GM18909 (cell line): ENCODE measurements around the gene MOB3B.

Source experiments
- ATAC-seq: cut with Tn5 transposase; IDR thresholded peaks from one replicate; pipeline ENCODE4 v1.9.1; 2021; ENCODE audit warnings: mild to moderate bottlenecking; ENCODE audit not compliant: unreplicated experiment, poor library complexity

Gene MOB3B

DNA sequence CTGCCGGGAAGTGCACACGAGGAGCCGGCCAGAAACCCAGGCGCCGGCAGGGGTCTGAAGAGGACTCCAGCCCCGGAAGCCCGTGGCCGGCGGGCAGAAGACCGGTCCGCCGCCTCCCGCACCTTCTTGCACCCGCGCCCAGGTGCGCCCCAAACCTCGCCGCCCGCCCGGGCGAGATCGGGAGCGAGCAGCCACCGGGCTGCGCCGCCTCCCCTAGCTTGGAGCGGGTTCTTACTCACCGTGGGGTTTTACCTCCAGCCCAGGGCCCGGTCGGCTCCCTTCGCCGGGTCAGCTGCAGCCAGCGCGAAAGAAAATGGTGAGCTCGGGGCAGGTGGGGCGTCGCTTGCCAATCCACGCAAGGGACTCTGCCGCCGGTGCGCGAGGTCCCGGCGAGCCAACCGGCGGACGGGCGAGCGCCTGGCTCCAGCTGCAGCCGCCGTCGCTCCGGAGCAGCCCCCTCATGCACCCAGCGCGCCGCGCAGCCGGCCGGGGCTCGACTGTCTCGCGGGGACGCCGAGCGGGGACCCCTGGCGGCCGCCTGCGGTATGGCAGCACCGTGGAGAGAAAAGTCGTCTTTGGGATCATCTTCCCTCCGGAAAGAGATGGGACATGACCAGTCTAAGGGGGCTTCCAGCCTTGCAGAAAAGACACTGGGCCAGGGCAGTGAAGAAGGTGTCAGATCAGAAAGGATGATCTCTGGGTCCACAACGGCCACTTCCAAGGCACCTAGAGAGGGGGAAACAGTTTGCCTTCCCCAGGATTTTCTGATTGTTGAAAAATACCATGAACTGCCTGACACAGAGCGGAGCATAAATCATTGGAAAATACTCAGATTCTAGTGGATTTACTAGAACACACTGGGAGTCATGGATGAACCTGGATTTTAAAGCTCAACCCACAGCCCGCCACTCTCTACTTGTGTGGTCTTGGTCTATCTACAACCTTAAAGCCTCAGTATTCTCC, at the start of gene MOB3B:
MOB3B (minus strand) TSS at position 499 of the 963 bp plus-strand sequence. CDS start 74,264 bp downstream, outside the sequence.
- peak; percentile 79 for ATAC-seq

DNA sequence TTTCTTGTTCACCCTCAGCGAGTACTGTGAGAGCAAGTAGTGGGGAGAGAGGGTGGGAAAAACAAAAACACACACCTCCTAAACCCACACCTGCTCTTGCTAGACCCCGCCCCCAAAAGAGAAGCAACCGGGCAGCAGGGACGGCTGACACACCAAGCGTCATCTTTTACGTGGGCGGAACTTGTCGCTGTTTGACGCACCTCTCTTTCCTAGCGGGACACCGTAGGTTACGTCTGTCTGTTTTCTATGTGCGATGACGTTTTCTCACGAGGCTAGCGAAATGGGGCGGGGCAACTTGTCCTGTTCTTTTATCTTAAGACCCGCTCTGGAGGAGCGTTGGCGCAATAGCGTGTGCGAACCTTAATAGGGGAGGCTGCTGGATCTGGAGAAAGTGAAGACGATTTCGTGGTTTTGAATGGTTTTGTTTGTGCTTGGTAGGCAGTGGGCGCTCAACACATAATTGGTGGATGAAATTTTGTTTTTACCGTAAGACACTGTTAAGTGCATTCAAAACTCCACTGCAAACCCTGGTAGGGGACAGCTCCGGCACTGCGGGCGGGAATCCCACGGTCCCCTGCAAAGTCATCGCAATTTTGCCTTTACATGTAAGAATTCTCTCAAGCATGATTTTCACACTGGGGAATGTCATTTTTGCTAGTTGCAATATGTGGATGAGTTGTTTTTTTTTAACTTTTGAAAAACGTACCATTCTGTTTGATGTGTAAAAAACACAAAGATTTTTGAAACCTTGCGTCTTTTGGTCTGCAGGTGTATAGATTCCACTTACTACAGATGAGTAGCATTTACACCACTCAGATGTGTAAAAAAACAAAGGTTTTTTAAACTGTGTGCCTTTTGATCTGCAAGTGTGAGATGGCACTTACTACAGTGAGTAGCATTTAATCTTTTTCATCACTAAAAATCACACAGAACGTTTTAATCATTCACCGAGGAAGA, 44.3 kb upstream of the MOB3B start:
- peak; percentile 92 for ATAC-seq

DNA sequence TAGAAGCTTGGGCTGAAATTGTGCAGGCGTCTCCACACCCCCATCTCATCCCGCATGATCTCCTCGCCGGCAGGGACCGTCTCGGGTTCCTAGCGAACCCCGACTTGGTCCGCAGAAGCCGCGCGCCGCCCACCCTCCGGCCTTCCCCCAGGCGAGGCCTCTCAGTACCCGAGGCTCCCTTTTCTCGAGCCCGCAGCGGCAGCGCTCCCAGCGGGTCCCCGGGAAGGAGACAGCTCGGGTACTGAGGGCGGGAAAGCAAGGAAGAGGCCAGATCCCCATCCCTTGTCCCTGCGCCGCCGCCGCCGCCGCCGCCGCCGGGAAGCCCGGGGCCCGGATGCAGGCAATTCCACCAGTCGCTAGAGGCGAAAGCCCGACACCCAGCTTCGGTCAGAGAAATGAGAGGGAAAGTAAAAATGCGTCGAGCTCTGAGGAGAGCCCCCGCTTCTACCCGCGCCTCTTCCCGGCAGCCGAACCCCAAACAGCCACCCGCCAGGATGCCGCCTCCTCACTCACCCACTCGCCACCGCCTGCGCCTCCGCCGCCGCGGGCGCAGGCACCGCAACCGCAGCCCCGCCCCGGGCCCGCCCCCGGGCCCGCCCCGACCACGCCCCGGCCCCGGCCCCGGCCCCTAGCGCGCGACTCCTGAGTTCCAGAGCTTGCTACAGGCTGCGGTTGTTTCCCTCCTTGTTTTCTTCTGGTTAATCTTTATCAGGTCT, 43.5 kb upstream of the MOB3B start, which contains the start of gene C9orf72:
C9orf72 (minus strand) TSS at position 564 of the 716 bp plus-strand sequence. CDS start 6,361 bp downstream, outside the sequence.
- peak; percentile 74 for ATAC-seq

DNA sequence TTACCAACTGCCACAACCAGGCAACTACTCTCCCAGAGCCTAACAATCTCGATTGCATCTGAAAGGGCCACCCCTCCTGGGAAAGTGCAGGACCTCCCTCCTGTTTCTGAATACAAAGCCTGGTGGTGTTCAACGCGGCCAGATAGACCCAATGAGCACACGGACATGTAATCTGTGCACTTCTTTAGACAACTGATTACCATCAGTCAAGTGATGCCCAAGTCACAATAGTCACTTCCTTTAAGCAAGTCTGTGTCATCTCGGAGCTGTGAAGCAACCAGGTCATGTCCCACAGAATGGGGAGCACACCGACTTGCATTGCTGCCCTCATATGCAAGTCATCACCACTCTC, 42.9 kb upstream of the MOB3B start:
- peak; percentile 36 for ATAC-seq

DNA sequence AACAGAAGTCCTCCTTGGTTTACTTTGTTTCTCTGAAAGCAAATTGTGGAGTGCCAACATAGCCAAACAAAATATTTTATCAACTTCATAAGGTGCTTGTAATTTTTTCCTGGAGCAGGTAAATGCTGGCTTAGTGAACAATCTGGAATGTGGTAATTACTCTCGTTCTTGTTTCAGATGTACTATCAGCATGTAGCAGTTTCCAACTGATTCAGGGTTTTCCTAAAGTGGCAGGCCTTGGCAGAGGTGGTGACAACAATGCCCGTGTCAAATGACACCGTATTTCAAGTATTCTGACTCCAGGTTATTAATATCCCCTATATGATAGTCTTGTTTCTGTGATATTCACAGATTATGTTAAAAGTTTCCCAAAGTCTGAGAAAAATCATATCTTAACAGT, 42.4 kb upstream of the MOB3B start:
- no peak for ATAC-seq

DNA sequence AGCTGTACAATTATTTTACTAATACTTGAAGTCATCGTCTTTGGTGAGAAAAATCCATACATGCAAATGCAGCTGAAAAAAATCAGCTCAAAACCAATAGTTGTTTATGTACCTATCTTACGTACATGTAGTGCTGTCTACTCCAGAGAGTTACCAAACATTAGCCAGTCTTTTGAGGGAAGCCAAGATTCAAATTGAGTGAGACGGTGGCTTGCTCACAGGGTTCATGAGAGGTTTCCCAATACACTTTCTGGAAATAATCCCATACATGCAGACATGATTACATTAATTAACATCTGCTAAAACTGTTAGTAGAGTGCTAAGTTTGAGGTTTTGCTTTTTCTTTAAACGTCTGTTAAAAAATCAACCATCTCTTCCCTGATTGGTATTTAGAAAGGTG, 41.4 kb upstream of the MOB3B start:
- ATAC-seq = no peak

DNA sequence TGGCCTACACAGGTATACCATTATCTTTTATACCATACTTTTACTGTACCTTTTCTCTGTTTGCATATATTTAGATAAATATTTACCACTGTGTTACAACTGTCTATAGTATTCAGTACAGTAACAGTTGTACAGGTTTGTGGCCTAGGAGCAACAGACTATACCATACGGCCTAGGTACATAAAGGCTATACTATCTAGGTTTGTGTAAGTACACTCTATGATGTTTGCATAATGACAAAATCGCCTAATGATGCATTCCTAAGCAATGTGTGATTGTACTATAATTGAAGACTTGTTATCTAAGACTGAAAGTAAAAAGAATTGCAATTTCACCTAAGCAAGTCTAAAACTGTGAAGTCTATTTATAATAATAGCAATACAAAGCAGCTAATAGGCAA, 39.8 kb upstream of the MOB3B start:
- no peak for ATAC-seq

DNA sequence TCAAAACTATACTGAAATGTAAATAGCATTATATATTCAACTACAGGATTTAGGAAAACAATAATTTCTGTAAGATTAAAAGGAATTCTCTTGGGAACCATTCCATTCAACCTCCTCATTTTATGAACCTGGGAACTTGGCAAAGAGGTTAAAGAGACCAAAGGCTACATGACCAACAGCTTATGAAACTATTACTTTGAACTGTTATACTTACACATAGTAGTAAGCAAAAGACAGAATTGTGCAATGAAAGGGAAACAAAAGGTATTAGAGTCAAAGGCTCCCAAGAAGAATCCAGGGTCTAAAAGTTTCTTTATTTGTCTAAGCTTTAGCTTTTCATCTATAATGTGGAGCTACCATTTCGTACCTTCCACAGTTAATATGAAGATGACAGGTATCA, 36.5 kb upstream of the MOB3B start:
- no peak for ATAC-seq

DNA sequence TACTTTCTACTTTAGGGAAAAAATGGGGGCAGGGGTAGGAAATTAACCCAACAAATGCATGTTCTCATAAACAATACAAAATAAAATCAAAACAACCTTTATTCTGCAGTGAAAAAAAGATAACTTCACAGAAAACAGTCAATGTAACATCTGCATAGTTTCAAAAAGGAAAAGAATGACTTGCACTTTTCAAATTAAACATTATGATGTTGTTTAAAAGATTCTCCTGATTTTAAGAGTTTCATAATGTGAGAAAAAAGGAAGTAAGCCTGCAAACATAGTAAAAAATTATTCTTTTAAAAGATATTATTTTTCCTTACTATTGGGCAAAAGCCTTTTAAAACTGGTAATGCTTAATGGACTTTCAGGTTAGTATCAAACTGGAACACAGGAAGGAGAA, 36.1 kb upstream of the MOB3B start:
- ATAC-seq = no peak

DNA sequence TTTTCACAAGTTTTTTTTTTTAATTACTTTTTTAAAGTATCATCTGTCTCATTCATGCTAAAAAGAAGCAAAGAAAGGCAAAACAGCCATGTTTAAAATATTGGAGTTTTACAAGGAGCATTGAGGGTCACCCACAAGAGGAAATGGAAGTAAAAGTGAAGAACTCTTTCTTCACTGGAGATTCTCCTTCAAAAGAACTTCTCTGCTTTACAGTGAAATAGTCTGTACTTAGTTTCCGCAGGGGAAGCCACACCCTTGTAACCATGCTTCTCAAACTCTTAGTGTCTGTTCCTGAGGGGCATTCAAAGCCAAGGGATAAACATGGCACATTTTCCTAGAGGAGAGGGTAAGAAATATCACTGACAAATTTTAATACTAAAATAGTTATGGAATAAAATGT, 35.1 kb upstream of the MOB3B start:
- ATAC-seq = no peak

DNA sequence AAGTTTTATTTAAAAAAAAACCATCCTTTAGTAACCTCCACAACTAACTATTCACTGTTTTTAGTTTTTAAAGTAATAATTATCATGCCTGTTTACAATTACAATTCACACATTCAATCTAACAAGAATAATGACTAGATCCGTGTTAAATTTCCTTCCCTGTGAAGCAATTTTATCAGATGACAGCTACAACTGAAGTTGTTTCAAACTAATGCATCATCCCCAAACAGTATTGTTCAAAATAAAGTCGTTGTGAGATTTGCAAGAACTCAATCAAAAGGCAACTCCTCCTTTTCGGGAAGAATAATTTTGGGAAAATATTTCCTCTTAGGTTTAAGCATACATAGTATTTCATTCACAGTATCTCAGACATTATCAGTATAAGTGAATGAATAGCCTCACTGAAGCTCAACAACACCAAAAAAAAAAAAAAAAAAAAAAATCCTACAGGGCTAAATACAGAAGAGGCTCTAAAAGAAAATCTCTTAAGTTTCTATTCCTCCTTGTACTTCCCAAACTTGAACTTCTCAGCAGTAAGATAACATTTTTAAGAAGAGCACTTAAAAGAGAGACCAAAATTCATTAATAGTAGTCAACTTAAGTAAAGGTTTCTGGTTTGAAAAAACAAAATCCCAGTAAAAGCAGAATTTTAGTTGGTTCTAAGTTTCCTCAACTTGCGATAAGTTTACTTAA, 34.3 kb upstream of the MOB3B start:
- no peak for ATAC-seq

DNA sequence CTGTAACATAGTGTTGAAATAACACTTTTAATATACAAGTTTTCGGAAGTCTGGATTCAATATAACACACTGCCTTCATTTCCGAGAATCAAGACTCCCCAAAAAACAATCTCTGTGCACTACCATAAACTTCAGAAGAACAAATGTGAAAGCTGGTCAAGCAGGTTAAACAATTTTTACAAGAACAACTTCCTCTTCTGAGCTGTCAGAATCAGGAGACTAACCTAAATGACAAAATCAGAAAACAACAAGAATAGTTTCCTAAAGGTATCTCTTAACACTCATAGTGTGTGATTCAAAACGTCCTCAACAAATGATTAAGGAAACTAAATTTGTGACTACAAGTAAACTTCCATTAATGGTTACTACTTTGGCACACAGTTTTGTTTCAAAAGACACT, 32.1 kb upstream of the MOB3B start:
- peak; percentile 47 for ATAC-seq

DNA sequence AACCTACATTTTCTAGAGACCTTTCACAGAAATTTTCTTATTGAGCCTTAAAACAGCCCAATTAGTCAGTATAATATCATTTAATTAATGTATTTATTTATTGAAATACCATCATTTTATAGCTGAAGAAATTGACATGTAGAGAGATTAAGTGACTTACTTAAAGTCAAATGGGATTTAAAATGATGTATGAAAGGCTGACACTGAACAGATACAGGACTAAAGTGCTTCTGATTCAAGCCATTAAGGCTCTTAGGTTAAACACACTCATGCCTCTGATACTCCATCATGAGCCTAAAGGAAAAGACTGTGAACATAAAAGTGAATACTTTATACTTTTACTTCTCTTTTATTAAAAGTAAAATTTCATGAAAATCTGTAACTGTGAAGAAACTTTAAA, 30.8 kb upstream of the MOB3B start:
- ATAC-seq = no peak

DNA sequence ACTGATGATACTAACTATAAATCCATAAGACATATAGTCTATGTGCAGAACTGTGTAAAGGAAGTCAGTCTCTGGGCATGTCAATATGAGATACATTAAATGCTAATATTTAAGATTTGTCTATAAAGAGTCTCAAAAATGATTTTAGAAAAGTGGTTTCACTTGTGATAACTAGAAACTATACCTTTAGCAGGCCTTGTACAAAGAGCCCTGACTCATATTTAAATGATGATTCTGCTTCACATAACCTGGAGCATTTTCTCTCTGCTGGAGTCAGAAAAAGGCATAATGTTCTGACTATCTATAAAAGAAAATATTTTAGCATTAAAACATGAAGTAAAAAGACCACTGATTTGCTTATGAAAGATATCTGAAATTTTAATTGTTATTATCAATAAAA, 28.7 kb upstream of the MOB3B start:
- ATAC-seq = no peak

DNA sequence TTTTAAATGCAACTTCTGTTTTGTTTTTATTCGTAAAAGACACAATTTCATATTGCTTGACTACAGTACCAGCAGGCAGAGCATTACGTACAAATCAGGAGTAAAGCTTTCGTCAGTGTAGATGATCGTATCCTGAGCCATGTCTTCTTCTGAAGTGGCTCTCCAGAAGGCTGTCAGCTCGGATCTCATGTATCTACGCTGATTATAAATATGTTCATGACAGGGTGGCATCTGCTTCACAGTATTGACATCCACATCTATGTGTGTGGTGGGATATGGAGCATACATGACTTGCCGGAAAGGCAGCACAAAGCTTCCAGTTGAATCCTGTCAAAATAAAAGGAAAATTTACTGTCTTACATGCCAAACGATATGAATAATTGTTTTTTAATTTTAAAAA, 26.9 kb upstream of the MOB3B start:
- no peak for ATAC-seq

DNA sequence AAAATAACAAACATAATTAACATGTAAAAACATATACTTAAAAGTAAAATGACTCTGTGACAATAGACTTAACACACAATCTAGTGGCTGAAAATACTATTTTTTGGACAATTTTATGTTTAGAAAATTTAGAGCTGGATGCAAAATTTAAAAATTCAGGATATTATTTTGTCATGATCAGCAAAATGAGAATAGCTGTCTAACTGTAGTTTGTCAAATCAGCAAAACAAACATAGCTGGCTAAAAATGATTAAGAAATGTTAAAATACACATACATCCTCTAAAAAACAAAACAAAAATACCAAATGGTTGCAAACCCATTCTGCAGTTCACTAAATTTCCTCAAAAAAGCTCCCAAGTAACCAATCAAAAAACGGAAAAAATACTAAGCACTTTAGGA, 25.1 kb upstream of the MOB3B start:
- no peak for ATAC-seq

DNA sequence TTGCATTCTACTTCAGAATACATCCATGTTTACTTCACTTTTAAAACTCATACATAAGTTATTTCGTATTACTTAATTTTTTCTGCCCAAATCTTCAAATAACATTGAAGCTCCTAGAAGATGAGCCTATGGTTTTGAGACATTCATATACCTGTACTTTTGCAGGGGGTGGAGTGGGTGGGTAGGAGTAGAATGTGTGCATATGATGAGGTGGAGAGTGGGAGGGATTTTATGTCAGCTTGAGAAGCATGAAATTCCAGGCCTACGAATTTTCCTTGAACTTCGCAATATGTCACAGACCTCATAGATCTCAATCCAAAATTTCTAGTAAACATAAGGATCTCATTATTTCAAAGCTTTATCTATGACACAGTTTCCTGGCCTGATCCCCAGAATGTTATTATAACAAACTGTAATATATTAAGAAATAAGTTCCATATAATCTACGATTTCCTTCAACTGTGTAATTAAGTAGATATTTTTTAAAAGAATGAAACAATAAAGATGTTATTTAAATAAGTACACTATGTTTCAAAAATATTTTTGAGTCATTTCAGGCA, 19.7 kb upstream of the MOB3B start:
- ATAC-seq = no peak

DNA sequence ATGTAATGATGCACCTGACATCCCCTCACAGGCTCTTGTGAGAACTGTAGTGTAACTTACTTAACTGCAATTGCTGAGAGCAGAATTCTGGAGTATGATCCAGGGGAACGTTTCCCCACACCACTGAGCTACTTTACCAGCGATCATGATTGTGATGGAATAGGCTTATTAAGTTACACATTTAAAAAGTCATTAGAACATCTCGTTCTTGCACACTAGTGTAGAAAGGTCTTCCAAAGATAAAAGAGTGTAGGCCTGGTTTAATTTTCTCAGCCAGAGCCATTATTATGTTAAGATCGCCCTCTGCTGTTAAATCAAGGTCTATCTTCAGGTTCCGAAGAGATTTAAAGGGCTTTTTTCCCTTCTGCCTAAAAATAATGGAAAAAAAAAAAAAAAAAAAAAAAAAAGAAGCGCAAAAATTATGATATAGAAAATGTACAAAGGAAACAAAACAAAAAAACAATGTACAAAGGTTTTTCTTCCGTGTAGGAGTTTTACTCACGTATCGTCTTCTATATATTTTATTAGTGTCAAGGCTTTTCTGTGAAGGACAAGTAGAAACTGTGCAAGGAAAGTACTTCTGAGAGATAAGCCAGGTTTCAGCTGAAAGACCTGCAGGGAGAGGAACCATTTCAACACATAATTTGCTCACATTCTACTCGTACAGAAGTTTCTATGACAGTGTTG, 18.6 kb upstream of the MOB3B start:
- ATAC-seq = no peak

DNA sequence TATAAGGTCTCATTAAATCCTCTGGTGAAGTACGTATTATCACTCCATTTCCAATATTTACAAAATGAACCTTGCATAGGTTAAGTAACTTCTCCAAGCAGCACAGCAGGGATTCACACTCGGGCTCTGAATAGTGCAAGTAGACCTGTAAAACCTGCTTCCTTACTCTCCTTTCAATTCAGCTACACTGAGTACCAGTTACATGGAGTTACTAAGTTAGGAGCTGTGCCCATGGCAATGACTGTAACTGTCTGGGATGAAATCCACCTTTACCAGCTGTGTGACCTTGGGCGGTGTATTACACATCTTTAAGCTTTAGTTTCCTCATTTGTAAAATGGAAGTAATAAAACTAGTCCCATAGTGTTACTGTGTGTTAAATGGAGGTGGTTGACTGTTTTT, 15.9 kb upstream of the MOB3B start:
- ATAC-seq = no peak
